GM19395 (cell line): ENCODE data around the gene HBG2.
"Not testable (repeated sequence)": the region's sequence is repeated elsewhere in the genome, so short reads cannot be mapped to it uniquely, and the experiment has no call there.

Experiments
- ATAC-seq: cut with Tn5 transposase; IDR thresholded peaks from one replicate; pipeline ENCODE4 v1.9.1; 2021; ENCODE audit warnings: mild to moderate bottlenecking, moderate library complexity; ENCODE audit not compliant: unreplicated experiment

Gene HBG2

DNA sequence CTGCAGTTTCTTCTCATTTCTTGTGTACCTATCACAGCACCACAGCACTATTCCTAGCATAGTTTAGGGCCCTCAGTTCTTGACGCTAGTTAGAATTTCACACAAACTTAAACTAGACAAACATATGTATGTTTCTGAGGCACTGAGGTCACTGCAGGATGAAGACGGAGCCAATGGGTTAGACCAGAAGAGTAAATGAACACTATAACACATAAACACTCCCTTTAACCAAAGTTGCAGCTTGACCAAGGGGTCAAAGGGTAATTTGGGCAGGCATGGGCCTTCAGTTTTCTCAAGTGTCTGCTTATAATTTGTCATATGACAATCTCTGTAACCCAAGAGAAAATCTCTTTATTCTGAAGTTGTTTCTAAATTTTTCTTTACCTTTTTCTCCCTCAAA, 28.0 kb upstream of the HBG2 start:
- ATAC-seq, result no peak

DNA sequence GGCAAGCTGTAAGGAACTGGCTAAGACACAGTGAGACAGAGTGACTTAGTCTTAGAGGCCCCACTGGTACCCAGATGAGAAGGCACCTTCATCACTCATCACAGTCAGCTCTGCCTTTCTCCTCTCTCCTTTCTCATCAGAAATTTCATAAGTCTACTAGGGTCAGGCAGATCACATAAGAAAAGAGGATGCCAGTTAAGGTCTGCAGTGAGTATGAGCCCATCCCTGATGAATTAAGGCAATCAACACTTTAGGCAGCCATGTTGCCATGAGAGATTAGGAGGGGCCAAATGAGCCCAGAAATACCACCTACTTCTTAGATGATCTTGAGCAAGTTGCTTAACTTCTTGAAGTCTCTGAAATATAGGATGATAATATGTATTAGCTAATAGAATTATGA, 27.0 kb upstream of the HBG2 start:
- ATAC-seq, result no peak

DNA sequence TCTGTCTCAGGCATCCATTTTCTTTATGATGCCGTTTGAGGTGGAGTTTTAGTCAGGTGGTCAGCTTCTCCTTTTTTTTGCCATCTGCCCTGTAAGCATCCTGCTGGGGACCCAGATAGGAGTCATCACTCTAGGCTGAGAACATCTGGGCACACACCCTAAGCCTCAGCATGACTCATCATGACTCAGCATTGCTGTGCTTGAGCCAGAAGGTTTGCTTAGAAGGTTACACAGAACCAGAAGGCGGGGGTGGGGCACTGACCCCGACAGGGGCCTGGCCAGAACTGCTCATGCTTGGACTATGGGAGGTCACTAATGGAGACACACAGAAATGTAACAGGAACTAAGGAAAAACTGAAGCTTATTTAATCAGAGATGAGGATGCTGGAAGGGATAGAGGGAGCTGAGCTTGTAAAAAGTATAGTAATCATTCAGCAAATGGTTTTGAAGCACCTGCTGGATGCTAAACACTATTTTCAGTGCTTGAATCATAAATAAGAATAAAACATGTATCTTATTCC, 26.1 kb upstream of the HBG2 start:
- peak; percentile 97 for ATAC-seq

DNA sequence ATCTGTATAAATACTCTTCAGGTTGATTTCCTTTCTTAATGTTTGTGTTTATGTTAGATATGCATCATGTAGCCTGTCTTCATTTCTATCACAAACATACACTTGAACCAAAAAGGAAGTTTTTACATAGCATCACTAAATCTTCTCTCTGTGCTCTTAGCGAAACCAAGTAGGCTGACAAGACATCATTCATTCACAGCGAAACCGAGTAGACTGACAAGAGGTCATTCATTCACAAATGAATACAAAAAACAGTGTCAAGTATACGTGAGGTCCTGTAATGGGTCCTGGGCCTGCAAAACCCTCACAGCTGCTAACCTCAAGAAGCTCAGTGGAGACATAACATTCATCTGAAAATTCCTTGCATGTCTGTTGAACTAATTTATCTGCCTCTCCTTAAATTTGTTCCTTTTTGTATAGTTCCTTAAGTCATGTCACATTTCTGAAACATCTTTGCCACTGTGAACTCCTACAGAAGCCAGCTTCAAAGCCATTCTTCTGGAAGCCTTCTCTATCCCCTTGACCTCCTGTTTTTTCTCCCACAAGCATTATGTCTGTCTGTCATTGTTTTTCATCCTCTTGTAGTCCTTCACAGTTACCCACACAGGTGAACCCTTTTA, 25.0 kb upstream of the HBG2 start:
- no peak for ATAC-seq

DNA sequence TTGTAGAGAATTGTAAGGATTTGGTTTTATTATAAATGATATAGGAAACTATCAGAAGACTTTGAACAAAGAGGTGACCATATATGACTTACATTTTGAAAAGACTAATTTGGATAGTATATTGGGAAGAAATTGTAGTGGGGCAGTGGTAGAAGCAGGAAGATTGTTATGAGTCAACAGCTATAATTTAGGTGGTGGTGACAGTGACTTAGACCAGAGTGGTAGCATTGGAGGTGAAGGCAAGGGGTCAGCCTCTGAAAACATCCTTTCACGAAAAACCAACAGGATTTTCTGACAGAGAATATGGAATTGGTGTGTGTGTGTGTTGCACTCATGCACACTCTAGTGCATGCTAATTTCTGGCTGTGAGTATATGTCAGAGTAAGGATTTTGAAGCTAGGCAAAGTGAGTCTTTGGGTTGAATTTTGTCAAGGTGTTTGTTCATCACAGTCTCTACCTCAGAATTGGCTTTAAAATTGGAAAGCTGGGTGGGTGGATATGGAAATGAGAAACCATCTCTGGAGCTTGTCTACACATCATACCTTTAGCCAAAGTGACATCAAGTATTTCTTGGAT, 23.3 kb upstream of the HBG2 start:
- no peak for ATAC-seq

DNA sequence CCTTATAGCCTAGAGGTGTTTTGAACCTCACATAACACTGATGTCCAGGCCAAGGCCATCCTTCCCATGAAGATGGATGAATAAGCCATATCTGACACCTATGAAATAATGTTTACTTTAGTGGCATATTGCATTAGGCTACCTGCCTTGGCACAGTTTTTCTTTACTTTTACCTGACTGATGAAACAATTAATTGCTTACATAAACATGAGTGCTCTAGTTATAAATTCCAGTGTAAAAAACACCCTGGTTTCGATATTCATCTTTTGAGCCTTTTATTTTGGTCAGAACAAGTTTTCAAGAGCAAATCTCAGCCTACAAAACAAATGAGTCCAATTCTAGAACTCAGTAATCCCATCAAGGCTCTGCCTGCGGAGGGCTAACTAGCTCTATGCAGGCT, 22.1 kb upstream of the HBG2 start:
- no peak for ATAC-seq

DNA sequence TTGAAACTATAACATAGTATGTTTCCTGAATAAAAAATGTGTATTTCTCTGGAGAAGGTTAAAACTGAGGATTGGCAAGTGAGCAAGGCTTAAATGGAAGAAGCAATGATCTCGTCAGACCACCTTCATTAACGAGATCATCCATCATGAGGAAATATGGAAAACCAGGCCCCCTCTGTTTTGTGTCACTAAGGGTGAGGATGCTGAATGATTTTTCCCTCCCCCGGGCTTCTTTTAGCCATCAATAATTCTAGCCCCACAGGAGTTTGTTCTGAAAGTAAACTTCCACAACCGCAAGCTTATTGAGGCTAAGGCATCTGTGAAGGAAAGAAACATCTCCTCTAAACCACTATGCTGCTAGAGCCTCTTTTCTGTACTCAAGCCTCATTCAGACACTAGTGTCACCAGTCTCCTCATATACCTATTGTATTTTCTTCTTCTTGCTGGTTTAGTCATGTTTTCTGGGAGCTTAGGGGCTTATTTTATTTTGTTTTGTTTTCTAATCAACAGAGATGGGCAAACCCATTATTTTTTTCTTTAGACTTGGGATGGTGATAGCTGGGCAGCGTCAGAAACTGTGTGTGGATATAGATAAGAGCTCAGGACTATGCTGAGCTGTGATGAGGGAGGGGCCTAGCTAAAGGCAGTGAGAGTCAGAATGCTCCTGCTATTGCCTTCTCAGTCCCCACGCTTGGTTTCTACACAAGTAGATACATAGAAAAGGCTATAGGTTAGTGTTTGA, 21.0 kb upstream of the HBG2 start:
- no peak for ATAC-seq

DNA sequence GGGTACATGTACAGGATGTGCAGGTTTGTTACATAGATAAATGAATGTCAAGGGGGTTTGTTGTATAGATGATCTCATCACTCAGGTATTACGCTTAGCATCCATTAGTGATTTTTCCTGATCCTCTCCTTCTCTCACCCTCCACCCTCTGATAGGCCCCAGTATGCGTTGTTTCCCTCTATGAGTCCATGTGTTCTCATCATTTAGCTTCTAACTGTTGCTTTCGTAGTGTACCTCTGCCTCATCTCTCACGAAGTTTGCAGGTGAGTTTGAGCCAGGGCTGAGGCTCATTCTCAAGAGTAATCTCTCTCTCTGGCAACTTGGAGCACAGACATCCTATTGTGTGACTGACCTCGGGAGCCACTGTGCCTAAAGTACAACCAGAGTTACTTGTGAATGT, 19.8 kb upstream of the HBG2 start:
- no peak for ATAC-seq

DNA sequence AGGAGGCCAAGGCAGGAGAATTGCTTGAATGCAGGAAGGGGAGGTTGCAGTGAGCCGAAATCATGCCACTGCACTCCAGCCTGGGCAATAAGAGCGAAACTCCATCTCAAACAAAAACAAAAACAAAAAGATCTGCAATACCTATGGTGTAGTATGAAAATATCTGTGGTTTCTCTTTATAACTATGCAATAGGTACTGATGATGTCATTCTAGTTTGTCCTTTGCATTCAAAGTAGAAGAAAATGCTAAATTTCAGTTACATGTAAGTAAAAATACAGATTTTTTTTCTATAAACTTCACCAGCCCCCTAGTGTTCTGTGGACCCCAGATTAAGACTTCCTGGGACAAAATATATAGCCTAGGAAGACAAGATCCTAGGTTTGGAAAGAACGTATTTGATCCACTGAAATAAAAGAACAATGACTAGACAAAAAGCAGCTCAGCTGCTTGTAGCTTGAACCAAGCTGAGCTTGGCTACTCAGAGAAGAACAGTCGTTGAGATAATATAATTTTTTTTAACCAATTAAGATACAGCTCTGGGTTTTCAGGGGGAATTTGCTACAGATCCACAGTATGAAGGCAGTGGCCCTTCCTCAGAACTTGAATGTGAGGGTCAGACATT, 17.9 kb upstream of the HBG2 start:
- no peak for ATAC-seq

DNA sequence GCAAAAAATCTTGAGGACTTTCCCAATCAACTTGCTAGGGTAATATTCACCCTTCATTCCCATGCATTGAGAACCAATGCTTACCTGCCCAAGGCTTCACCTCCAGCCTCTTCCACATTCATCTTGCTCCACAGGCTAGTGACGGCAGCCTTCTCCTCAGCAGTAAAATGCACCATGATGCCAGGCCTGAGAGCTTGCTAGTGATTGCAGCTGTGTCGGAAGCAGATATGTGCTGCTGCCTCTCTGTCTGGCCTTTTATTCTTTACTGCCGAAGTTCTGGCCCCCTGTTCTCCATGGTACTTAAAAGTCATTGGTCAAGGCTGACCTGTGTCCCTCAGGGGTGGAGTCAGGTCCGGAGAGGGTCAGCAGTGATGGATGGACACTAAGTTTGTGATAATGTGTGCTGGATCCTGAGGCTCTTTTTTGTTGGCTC, 15.2 kb upstream of the HBG2 start, which contains the start of gene HBE1:
Gene HBE1 (minus strand): TSS at position 231 of the 433 bp plus-strand sequence. CDS start 55 bp downstream, at position 176.
- no peak for ATAC-seq

DNA sequence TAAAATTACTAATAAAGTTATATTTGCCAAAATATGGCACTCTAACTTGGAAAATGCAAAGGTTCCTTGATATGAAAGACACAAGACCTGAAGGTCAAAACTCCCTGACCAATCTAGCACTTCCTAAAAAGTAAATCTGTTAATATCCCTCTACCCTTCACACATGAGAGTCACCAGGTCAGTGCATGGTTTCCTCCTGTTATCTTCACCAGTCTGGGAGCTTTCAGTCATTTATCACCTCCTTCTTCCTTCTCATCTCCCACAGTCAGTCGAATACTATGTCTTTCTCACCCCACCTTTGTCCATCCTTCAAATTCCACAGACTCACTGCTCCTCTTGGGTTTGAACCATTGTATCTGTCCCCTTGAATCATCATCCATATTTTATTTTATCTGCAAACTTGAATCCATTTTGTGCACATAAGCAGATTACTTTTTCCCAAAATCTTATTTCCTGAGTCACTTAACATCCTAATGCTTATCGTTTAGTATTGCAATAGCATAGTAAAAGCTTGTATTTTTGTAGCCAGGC, 12.5 kb upstream of the HBG2 start:
- no peak for ATAC-seq

DNA sequence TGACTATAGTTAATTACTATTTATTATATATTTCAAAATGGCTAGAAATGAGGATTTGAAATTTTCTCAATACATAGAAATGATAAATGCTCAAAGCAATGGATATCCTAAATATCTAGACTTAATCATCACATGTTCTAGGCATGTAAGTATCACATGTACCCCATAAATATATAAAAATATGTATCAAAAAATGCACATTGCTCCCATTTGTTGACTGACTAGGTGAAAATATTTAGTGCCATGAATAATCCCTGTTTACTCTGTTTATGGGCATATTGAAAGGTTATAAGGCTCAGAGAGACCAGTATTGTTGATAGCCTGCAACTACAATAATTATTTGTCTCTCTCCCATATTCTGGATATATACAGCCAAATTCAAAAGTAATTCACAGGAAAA, 12.0 kb upstream of the HBG2 start:
- no peak for ATAC-seq

DNA sequence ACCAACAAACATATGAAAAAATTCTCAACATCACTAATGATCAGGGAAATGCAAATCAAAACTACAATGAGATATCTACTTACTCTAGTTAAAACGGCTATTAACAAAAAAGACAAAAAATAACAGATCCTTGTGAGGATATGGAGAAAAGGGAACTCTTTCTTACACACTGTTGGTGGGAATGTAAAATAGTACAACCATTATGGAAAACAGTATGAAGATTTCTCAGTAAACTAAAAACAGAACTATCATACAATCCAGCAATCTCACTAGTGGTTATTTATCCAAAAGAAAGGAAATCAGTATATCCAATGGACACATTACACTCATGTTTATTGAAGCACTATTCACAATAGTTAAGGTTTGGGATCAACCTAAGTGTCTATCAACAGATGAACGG, 11.3 kb upstream of the HBG2 start:
- ATAC-seq, result no peak

DNA sequence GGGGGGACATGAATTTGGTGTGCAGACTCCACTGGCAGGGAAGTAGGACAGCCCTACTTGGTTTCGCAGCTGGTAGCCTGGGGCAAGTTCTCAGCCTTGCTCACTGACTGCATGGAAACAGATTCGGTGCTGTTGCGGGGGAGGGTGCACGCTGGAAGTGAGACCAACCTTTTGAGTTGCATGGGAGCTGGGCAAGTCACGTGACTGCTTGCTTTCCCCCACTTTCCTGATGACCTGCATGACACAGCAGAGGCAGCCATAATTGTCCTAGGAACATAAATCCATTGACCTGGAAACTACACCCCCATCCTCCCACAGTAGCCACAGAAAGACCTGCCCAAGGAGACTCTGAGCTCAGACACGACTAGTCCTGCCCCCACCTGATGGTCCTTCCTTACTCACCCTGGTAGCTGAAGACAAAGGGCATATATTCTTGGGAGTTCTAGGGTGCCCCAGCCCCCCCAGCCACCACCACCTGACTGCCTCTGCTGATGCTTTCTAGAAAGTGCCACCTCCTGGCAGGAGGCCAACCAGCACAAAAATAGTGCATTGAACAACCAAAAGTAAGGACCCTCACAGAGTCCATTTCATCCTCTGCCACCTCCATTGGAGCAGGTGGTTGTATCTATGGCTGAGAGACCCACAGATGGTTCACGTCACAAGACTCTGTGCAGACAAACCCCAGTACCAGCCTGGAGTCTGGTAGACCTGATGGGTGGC, 4.1 kb upstream of the HBG2 start:
- no peak for ATAC-seq

DNA sequence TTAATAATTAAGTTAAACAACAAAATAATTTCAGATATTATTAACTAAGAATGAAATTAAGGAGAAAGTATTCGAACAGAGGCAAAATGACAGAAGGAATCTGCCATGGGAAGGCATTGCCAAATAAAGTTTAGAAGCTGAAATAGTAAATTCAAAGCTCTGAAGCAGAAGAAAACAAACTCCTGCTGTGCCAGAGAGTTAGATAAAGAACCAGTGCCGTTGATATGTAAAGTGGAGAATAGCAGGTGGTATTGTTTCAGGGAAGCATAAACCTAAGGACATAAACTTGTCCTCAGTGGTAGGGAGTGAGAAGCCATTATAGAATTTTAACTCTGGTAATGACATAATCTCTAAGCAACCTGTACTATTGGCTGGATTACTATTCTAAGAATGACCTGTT, 2.7 kb upstream of the HBG2 start:
- no peak for ATAC-seq

DNA sequence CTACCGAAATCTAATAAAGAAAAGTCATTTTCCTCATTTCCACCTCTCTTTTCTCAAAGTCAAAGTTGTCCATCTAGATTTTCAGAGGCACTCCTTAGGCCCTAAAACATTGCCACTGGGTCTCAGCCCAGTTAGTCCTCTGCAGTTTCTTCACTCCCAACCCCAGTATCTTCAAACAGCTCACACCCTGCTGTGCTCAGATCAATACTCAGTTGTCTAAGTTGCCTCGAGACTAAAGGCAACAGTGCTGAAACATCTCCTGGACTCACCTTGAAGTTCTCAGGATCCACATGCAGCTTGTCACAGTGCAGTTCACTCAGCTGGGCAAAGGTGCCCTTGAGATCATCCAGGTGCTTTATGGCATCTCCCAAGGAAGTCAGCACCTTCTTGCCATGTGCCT, 558 bp downstream of the HBG2 start:
- not testable (repeated sequence) for ATAC-seq

DNA sequence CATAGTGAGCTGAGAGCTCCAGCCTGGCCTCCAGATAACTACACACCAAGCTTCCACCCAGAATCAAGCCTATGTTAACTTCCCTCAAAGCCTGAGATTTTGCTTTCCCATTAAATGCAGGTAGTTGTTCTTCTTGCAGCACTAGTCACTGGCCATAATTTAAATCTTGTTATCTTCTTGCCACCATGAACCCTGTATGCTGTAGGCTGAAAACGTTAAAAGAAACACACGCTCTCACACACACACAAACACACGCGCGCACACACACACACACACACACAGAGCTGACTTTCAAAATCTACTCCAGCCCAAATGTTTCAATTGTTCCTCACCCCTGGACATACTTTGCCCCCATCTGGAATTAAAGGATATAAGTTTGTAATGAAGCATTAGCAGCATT, 1.1 kb downstream of the HBG2 start:
- not testable (repeated sequence) for ATAC-seq

DNA sequence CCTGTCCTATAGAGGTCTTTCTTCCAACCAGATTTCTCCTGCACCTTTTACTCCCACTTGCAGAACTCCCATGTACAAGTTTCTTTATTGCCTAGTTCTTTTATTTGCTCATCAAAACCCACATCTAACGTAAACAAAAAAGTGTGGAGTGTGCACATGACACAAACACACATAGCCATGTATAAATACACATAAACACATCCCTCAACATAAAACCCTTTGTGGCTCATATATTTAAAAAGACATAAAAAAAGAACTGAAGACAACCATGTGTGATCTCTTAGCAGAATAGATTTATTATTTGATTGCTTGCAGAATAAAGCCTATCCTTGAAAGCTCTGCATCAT, 1.7 kb downstream of the HBG2 start:
- ATAC-seq, result no peak

DNA sequence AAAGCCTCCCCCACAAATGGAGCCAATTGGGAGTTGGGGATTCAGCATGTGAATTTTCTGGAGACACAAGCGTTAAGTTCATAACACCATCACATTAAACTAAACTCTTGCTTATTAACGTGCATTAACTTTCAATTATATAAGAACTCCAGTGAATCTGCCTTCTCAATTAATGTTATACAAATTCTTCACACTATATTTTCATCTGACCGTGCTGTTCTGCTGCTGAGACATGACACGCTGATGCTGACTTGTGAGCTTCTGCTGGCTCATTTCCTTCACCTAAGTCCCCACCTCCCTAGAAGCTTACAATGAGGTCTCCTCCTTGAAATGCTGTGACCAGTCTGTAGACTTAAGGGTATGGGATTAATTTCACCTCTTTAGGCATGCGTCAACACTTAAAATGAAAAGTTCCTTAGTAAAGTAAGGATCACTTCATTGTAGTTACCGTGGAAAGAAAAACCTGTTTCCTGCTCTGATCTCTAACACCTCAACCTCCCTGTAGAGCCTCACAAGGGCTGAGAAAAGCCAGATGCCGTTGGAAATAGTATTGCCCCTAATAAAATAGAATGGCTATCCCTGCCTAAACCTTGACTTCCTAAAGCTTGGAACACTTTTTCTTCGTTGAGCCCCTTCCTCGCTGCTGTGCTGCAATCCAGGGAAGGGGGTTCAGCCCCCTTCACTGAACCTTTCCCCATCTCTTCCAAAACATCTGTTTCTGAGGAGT, 2.2 kb downstream of the HBG2 start:
- no peak for ATAC-seq

DNA sequence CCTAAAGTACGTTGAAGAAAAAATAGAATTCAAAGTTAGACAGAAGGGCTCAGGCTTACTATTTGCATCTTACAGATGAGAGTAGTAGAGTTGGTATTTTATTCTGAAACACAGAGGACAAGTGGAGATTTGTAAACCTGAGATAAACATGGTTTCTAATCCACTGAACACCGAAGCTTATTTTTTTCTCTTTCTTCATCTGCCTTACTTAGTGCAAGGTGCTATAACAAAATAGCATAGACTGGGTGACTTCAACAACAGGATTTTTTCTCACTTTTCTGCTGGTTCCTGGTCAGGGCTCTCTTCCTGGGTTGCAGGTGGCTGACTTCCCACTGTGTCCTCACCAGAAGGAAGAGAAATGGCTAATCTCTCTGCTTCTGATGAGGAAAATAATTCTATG, 2.8 kb downstream of the HBG2 start:
- no peak for ATAC-seq
